Liver (tissue), 9 donors: ENCODE measurements around the gene COX7A1. TPM values are rescaled to one million over a fixed set of nuclear protein-coding genes. Genes with fewer than 3 reads are reported as not detected.

Source experiments
- DNase-seq: peaks from one replicate; pipeline ENCODE4 v3.0.0-alpha.2; 2017; ENCODE audit warnings: low spot score
- H3K27ac ChIP-seq, 2 donors: one replicate each; pipeline ENCODE4 v1.7.0; 2013; ENCODE audit warnings: inconsistent platforms in 2 of 2, low read length in 2 of 2, control low read depth in 1 of 2, low read depth in 1 of 2, mild to moderate bottlenecking in 1 of 2
- H3K27me3 ChIP-seq, 4 donors: one replicate each; pipeline versions ENCODE4 v1.6.1 to v1.7.0; 2013; ENCODE audit warnings: low read length in 3 of 4, inconsistent platforms in 1 of 4, mild to moderate bottlenecking in 1 of 4, moderate library complexity in 1 of 4; ENCODE audit not compliant: control insufficient read depth in 4 of 4, insufficient read depth in 4 of 4
- H3K36me3 ChIP-seq, 4 donors: one replicate each; pipeline versions ENCODE4 v1.6.1 to v1.7.0; 2013; ENCODE audit warnings: low read length in 3 of 4, mild to moderate bottlenecking in 3 of 4, low read depth in 1 of 4, moderate library complexity in 1 of 4; ENCODE audit not compliant: control insufficient read depth in 4 of 4, insufficient read depth in 3 of 4
- H3K4me1 ChIP-seq, 4 donors: one replicate each; pipeline versions ENCODE4 v1.6.1 to v1.7.0; 2013; ENCODE audit warnings: low read length in 3 of 4, mild to moderate bottlenecking in 3 of 4, moderate library complexity in 1 of 4; ENCODE audit not compliant: control insufficient read depth in 4 of 4, insufficient read depth in 4 of 4
- H3K4me3 ChIP-seq, 3 donors: one replicate each; pipeline versions ENCODE4 v1.6.1 to v1.7.0; 2013; ENCODE audit warnings: low read length in 3 of 3, control low read depth in 1 of 3, low read depth in 1 of 3, mild to moderate bottlenecking in 1 of 3
- H3K9ac ChIP-seq, 2 donors: one replicate each; pipeline ENCODE4 v1.7.0; 2013; ENCODE audit warnings: low read length in 2 of 2, mild to moderate bottlenecking in 2 of 2, moderate library complexity in 2 of 2, control low read depth in 1 of 2, low read depth in 1 of 2
- H3K9me3 ChIP-seq, 4 donors: one replicate each; pipeline versions ENCODE4 v1.6.1 to v1.7.0; 2013; ENCODE audit warnings: low read length in 3 of 4; ENCODE audit not compliant: control insufficient read depth in 4 of 4
- ATF3 ChIP-seq: IDR thresholded peaks from 2 replicates; pipeline ENCODE4 v1.6.1; 2016; ENCODE audit warnings: antibody characterized with exemption
- CTCF ChIP-seq: fragments of 150-350 bp; IDR thresholded peaks from 2 replicates; pipeline ENCODE4 v1.5.1; 2017; ENCODE audit warnings: improper control_type of control experiment, low read depth, low read length; ENCODE audit not compliant: missing input control
- EGR1 ChIP-seq, 2 donors: IDR thresholded peaks; 2 replicates each; pipeline ENCODE4 v1.6.1; 2016 to 2018; ENCODE audit warnings: antibody characterized with exemption in 2 of 2, low read depth in 2 of 2
- FOXA1 ChIP-seq: IDR thresholded peaks from 2 replicates; pipeline ENCODE4 v1.6.1; 2016; ENCODE audit warnings: antibody characterized with exemption
- FOXA2 ChIP-seq: IDR thresholded peaks from 2 replicates; pipeline ENCODE4 v1.6.1; 2016; ENCODE audit warnings: antibody characterized with exemption
- GABPA ChIP-seq, 2 donors: IDR thresholded peaks in 1 of 2; conservative IDR thresholded peaks in 1 of 2; 2 replicates each; pipeline ENCODE4 v1.6.1; 2016; ENCODE audit warnings: antibody characterized with exemption in 2 of 2, mild to moderate bottlenecking in 1 of 2, moderate library complexity in 1 of 2
- HNF4G ChIP-seq: IDR thresholded peaks from 2 replicates; pipeline ENCODE4 v1.6.1; 2016; ENCODE audit warnings: antibody characterized with exemption
- JUND ChIP-seq, 2 donors: IDR thresholded peaks; 2 replicates each; pipeline ENCODE4 v1.6.1; 2016; ENCODE audit warnings: antibody characterized with exemption in 2 of 2
- MAX ChIP-seq: IDR thresholded peaks from 2 replicates; pipeline ENCODE4 v1.6.1; 2016; ENCODE audit warnings: antibody characterized with exemption
- NR2F2 ChIP-seq: IDR thresholded peaks from 2 replicates; pipeline ENCODE4 v1.6.1; 2016; ENCODE audit warnings: antibody characterized with exemption
- RAD21 ChIP-seq, 2 donors: IDR thresholded peaks; 2 replicates each; pipeline ENCODE4 v1.6.1; 2016; ENCODE audit warnings: antibody characterized with exemption in 2 of 2, mild to moderate bottlenecking in 2 of 2
- REST ChIP-seq: IDR thresholded peaks from 2 replicates; pipeline ENCODE4 v1.6.1; 2016; ENCODE audit warnings: antibody characterized with exemption, mild to moderate bottlenecking
- RXRA ChIP-seq, 2 donors: IDR thresholded peaks; 2 replicates each; pipeline ENCODE4 v1.6.1; 2017 to 2018; ENCODE audit warnings: antibody characterized with exemption in 2 of 2, mild to moderate bottlenecking in 1 of 2
- TAF1 ChIP-seq: conservative IDR thresholded peaks from 2 replicates; pipeline ENCODE4 v1.6.1; 2016; ENCODE audit warnings: antibody characterized with exemption, mild to moderate bottlenecking
- YY1 ChIP-seq: IDR thresholded peaks from 2 replicates; pipeline ENCODE4 v1.6.1; 2016; ENCODE audit warnings: antibody characterized with exemption, mild to moderate bottlenecking
- ZBTB33 ChIP-seq: IDR thresholded peaks from 2 replicates; pipeline ENCODE4 v1.6.1; 2016; ENCODE audit warnings: antibody characterized with exemption
- WGBS: extraction: QIAGEN DNeasy Blood & Tissue Kit; methylation state at CpG from one replicate; pipeline ENCODE4 v1.1.7; 2013; 5-methylcytosine and 5-hydroxymethylcytosine counted together
- polyA plus RNA-seq, 2 donors: library from polyadenylated mRNA; stranded (reverse) in 1 of 2; unstranded in 1 of 2; fragments of 200-250 nt in 1 of 2; fragments of >200 nt in 1 of 2; fragmentation: Nextera tagmentation in 1 of 2; extraction: Ambion mirVana in 1 of 2; gene quantifications; one replicate each; pipeline versions ENCODE4 v1.2.1 to v1.2.3, GENCODE V29; 2013 to 2015
- total RNA-seq, 2 donors: library from RNA; depleted of rRNA; stranded (reverse); fragments of >200 nt; gene quantifications; one replicate each; pipeline ENCODE4 v1.2.3, GENCODE V29; 2014
- donor health status: healthy.
- donor health status: healthy.
- donor health status: healthy.
- donor health status: healthy.
- donor health status: healthy.

The COX7A1 gene
- total and polyA plus RNA-seq, 4 donors: 0.17 to 11.4 (median 1.3) TPM

- no peak for DNase-seq
- Histone ChIP-seq H3K9ac (no peak overlapping the region), H3K4me3 (no peak overlapping the region), H3K27me3 (no peaks in the 10 kb centered on the region), H3K9me3 (no peaks in the 10 kb centered on the region), H3K4me1 (peaks cover 0 to 6% (median 4%) of the 10 kb centered on the region in 4 donors), H3K27ac (no peak overlapping the region), H3K36me3 (peaks cover 8 to 31% (median 14%) of the 10 kb centered on the region in 4 donors)
- TF ChIP-seq JUND (IDR thresholded peaks at IDR 0.05): no peak
- TF ChIP-seq TAF1: no peak
- no peak for TF ChIP-seq RAD21 (IDR thresholded peaks at IDR 0.05)
- no peak for TF ChIP-seq RXRA (IDR thresholded peaks at IDR 0.05)
- no peak for TF ChIP-seq HNF4G
- TF ChIP-seq ZBTB33: no peak
- no peak for TF ChIP-seq FOXA1
- TF ChIP-seq YY1: no peak
- no peak for TF ChIP-seq CTCF
- no peak for TF ChIP-seq EGR1 (IDR thresholded peaks at IDR 0.05; ENCODE audit: low read depth in 2 of 2)
- no peak for TF ChIP-seq FOXA2
- no peak for TF ChIP-seq ATF3
- TF ChIP-seq NR2F2: no peak
- no peak for TF ChIP-seq GABPA (IDR thresholded peaks at IDR 0.05 in 1 of 2, conservative IDR thresholded peaks at IDR 0.05 in 1 of 2)
- no peak for TF ChIP-seq REST
- no peak for TF ChIP-seq MAX
- 97% methylated on average over 18 of the region's 18 CpGs for WGBS
Measured at GRCh38 chr19:36120984-36121358, 31.3 kb downstream of the COX7A1 start.
